GM19324 (cell line): ENCODE results near the gene TRIM31.

ENCODE experiments used
- ATAC-seq: cut with Tn5 transposase; IDR thresholded peaks from one replicate; pipeline ENCODE4 v1.9.1; 2021; ENCODE audit warnings: mild to moderate bottlenecking, moderate library complexity; ENCODE audit not compliant: unreplicated experiment, low FRiP score

The TRIM31 gene

GRCh38 chr6:30092852-30093543 is 19.9 kb downstream of the TRIM31 start:
- no peak for ATAC-seq

DNA sequence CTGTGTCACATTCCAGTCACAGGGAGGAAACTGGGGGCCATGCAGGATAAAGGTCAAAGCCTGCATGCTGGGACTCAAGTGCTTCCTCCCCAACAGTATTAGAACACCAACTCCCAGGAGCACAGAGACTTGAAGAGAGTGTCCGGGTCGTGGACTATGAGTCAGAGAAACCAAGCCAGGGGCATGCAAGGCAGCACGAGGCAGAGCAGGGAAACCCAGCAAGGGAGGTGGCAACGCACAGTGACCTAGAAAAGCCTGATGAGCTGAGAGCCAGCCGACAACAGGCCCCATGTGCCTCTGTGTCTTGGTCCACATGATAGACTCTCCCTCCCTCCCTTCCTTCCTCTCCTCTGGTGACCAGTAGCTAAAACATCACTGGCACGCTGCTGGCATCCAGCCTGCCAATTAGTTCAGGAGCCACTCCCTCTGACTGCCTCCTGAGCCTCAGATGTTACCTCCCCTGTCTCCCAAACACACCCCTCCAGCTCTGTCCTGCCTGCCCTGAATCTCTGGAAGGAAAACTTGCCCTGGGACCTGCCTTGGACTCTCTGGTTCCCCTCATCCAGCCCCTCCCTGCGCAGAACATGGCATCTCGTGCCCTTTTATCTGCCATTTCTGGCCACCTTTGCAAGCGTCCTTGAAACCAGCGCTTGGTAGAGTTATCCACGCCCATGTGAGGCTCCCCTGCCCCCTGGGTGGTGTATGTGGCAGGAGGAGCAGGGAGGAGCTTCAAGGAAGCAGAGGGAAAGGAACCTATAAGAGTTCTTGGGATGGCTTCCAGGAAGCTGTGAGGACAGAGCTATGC is 21.1 kb downstream of the TRIM31 start:
- no peak for ATAC-seq

- ATAC-seq: no peak
Observed at GRCh38 chr6:30087876-30088275, 25.0 kb downstream of the TRIM31 start.

GRCh38 chr6:30077218-30077617 is 35.7 kb downstream of the TRIM31 start:
- no peak for ATAC-seq

- ATAC-seq: no peak
Observed at GRCh38 chr6:30075790-30076732, 36.8 kb downstream of the TRIM31 start.

GRCh38 chr6:30075094-30075789 is 37.6 kb downstream of the TRIM31 start, which contains the start of gene RNF39:
Gene RNF39, minus strand, starts transcription at chr6:30075769. Its CDS starts 184 bp downstream, at chr6:30075585.
- ATAC-seq: no peak

DNA sequence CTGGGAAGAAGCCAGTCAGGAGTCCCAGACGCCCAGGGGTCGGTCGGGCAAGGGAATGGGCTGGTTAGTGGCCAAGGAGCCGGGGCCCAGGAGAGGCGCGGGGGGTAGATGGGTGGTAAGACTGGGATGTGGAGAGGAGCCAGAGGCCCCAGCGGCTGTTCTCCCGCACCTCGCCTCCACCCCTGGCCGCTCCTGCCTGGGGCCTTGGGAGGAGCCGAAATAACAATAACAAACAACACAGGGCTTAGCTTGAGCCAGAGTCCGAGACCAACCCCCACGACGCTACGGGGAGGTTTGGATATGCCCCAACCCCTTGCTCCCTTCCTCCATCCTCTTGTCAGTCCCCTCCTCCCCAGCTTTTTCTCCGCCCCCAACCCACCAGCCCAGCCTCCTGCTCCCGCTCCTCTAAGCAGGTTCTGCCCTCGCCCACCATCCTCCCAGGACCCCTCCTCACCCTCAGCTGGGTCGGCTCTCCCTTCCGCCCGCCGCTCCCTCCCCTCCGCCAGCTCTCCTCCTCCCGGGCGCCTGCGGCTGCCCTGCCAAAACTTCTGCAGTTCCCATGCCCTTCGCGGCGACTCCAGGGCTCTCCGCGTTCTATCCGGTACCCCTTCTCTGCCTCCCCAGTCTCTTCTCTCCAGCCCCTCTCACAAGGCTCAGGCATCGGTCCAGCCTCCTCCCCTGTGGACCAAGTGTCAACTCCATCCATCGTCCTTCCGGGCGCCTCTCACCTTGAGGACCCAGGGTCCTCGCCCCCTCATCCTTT is 38.4 kb downstream of the TRIM31 start:
- ATAC-seq: no peak

- no peak for ATAC-seq
Observed at GRCh38 chr6:30073489-30074235, 39.2 kb downstream of the TRIM31 start.

DNA sequence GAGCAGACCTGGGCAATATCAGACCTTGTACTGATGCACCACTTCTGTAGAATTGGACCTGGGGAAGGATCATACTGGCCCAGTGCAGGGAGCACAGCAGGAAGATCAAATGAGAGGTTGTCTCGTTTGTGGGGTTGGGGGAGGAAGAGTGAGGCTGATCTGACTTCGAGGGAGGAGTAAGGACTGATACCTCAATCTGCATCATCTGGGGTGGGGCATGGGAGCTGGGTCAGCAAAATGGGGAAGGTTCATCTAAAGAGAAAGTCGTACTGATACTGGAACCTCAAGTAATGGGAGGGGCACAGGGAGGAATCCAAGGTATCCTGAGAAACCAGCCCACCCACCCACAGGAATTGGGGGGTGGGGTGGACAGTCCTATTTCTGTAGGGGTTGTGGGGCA is 41.0 kb downstream of the TRIM31 start:
- ATAC-seq: no peak

DNA sequence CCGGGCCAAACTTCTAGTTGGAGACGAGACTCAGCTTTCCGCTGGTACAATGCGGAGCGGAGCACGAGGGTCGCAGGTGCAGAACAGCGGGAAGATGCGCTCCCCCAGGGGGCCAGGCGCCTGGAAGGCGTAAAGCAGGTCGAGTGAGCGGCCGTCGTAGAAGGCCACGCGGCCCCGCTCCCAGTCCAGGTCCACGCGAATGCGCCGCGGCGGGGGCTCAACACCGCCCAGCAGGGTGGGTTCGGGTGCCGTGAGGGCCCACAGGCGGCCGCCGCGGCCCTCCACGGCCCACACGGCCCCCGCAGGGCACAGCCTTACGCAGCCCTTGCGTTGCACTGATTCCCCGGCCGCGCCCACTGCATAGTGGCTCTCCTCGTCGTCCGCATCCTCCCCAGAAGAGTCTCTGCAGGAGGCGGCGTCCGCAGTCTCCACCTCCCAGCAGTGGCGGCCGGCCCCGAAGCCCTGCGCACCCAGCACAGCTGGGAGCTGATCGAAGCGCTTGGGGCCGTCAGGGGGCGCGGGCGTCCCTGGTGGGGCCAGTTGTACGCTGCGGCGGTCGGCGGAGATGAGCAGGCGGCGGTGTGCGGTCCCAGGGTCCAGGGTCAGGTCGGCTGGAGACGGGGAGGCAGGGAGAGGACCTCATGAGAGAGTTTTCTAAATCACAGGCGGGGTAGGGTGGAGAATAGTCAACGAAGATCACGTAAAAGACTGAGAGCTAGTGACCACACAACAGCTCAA is 41.6 kb downstream of the TRIM31 start:
- ATAC-seq: no peak

DNA sequence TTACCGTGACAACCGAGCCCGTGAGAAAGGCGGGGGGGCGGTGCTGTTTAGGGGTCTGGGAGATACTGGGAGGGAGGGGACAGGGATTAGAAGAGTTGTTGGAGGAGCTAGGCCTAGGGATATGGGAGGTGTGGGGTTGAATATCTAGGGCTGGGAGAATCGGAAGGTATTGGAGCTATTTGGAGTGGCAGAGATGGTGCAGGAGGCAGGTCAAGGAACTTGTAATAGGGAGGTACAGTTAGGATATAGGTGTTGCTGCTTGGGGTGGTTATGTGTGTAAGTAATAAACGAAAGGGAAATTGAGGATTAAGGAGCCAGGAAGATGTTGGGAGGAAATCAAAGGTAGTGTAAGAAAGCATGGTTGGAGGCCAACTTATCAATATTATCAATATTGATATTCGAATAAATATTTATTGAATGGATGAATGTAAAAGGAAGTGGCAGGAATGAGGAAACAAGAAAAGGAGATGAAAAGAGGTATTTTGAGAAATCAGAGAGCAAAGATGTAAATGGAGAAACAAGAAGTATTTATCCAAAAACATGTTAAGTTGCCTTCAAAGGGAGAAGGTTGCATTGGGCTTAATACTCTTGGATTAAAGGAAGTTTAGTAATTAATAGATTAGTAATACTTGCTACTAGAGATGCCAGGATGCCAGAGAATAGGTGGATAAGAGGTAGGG is 45.3 kb downstream of the TRIM31 start:
- ATAC-seq: no peak

- peak; percentile 97 for ATAC-seq
Observed at GRCh38 chr6:30066577-30067459, 46.1 kb downstream of the TRIM31 start, which contains the start of gene PPP1R11. Gene PPP1R11, plus strand, starts transcription at chr6:30067198. Its CDS starts 213 bp downstream, at chr6:30067411.

- no peak for ATAC-seq
Observed at GRCh38 chr6:30066082-30066481, 46.8 kb downstream of the TRIM31 start.

GRCh38 chr6:30063315-30063714 is 49.6 kb downstream of the TRIM31 start:
- no peak for ATAC-seq

GRCh38 chr6:30062471-30063178 is 50.3 kb downstream of the TRIM31 start:
- no peak for ATAC-seq
